Right lobe of liver (tissue), 4 donors: Measurements from ENCODE around the gene MEGF8.

Experiments
- CTCF ChIP-seq, 4 donors: fragments of 200-600 bp in 3 of 4; fragments of 450-650 bp in 1 of 4; IDR thresholded peaks; one replicate each; pipeline versions ENCODE4 v1.5.1 to v1.8.0; 2016 to 2022; ENCODE audit warnings: antibody characterized with exemption in 4 of 4, mild to moderate bottlenecking in 2 of 4
- POLR2A ChIP-seq: fragments of 450-650 bp; IDR thresholded peaks from one replicate; pipeline ENCODE4 v1.6.1; 2017; ENCODE audit warnings: antibody characterized with exemption, mild to moderate bottlenecking
- donor health status: DM: no; HTN: no; CAD: no.
- donor health status: DM: no; HTN: no; CAD: no.
- donor health status: DM: no; HTN: yes; CAD: no.

- TF ChIP-seq CTCF (IDR thresholded peaks at IDR 0.05) (no peak), POLR2A (no peak)
Observed at GRCh38 chr19:42292042-42292960, 33.1 kb upstream of the MEGF8 start.
